Natural killer cell (primary cell): ENCODE measurements around the gene NOMO2. TPM values are rescaled to one million over a fixed set of nuclear protein-coding genes. Genes with fewer than 3 reads are reported as not detected.
A peak's percentile ranks its signal among the peaks of the same experiment; 100 is the strongest.
"Not testable (repeated sequence)": the region's sequence is repeated elsewhere in the genome, so short reads cannot be mapped to it uniquely, and the experiment has no call there.

ENCODE experiments used
- ATAC-seq, 3 donors: fragments of 150-1000 bp in 2 of 3; fragments of 200-7000 bp in 1 of 3; cut with Tn5 transposase; 1 replicate in 1 of 3; 2 replicates in 2 of 3; pipeline ENCODE4 v1.10.0; 2021; ENCODE audit warnings: mild to moderate bottlenecking in 2 of 3, moderate library complexity in 2 of 3
- DNase-seq, 2 donors: peaks; one replicate each; pipeline versions ENCODE4 v3.0.0 to v3.0.0-alpha.2; 2013 to 2021; ENCODE audit warnings: mixed read lengths in 1 of 2
- H3K27ac ChIP-seq: one replicate; pipeline ENCODE4 v1.5.1; 2013; ENCODE audit warnings: mild to moderate bottlenecking, low read length
- H3K27me3 ChIP-seq: one replicate; pipeline ENCODE4 v1.6.1; 2013; ENCODE audit warnings: low read length; ENCODE audit not compliant: control insufficient read depth, insufficient read depth
- H3K36me3 ChIP-seq: one replicate; pipeline ENCODE4 v1.6.1; 2013; ENCODE audit warnings: low read length; ENCODE audit not compliant: control insufficient read depth, insufficient read depth
- H3K4me1 ChIP-seq: one replicate; pipeline ENCODE4 v1.6.1; 2013; ENCODE audit warnings: low read length; ENCODE audit not compliant: control insufficient read depth, insufficient read depth
- H3K4me3 ChIP-seq: one replicate; pipeline ENCODE4 v1.5.1; 2013; ENCODE audit warnings: low read length
- H3K9me3 ChIP-seq: one replicate; pipeline ENCODE4 v1.6.1; 2013; ENCODE audit warnings: low read length; ENCODE audit not compliant: control insufficient read depth, insufficient read depth
- H3K27ac Mint-ChIP-seq, 2 donors: one replicate each; pipeline ENCODE4 v1.8.0; 2022; ENCODE audit warnings: mild to moderate bottlenecking in 2 of 2, mixed read lengths in 2 of 2, moderate library complexity in 1 of 2
- H3K27me3 Mint-ChIP-seq, 2 donors: one replicate each; pipeline ENCODE4 v1.8.0; 2022; ENCODE audit warnings: low read depth in 2 of 2, mixed read lengths in 2 of 2
- H3K36me3 Mint-ChIP-seq: one replicate; pipeline ENCODE4 v1.8.0; 2022; ENCODE audit warnings: mixed read lengths
- H3K4me1 Mint-ChIP-seq, 2 donors: one replicate each; pipeline ENCODE4 v1.8.0; 2022; ENCODE audit warnings: mixed read lengths in 2 of 2
- H3K4me3 Mint-ChIP-seq: one replicate; pipeline ENCODE4 v1.8.0; 2022; ENCODE audit warnings: mild to moderate bottlenecking, moderate library complexity, mixed read lengths
- H3K9me3 Mint-ChIP-seq, 2 donors: one replicate each; pipeline ENCODE4 v1.8.0; 2022; ENCODE audit warnings: mixed read lengths in 2 of 2
- WGBS: methylation state at CpG from one replicate; pipeline ENCODE4 v1.1.7; 2013; ENCODE audit warnings: missing lambda C conversion rate; ENCODE audit not compliant: insufficient coverage; 5-methylcytosine and 5-hydroxymethylcytosine counted together
- intact Hi-C: fragments of 100-400 bp; cut with micrococcal nuclease; formaldehyde crosslinking; loops from one replicate; pipeline ENCODE4 v1.14.2; 2022
- total RNA-seq, 4 donors: library from RNA; stranded (reverse); fragments of 120-200 nt in 1 of 4; gene quantifications; one replicate each; pipeline versions ENCODE4 v1.2.3 to v1.2.4, GENCODE V29; 2013 to 2022

Gene NOMO2
- total RNA-seq, 3 donors from 2014 or later (not counting 1 experiment from before 2014, with no cell fraction given): 67.7 to 105 (median 73.5) TPM

- H3K36me3 ChIP-seq, H3K27ac Mint-ChIP-seq, H3K4me3 ChIP-seq, H3K27me3 Mint-ChIP-seq, H3K9me3 Mint-ChIP-seq, H3K4me1 ChIP-seq, H3K4me1 Mint-ChIP-seq, ATAC-seq, H3K36me3 Mint-ChIP-seq, DNase-seq, H3K27ac ChIP-seq, H3K27me3 ChIP-seq, H3K4me3 Mint-ChIP-seq, intact Hi-C loops, H3K9me3 ChIP-seq: not testable (repeated sequence)
- WGBS: 67% methylated on average over 5 of the region's 5 CpGs
These were observed 33.0 kb upstream of the NOMO2 start for GRCh38 chr16:18594880-18595279.

GRCh38 chr16:18593904-18594303, 32.0 kb upstream of the NOMO2 start:
- H3K27ac ChIP-seq: not testable (repeated sequence)

GRCh38 chr16:18592982-18593381, 31.1 kb upstream of the NOMO2 start:
- WGBS: 81% methylated on average over 4 of the region's 5 CpGs
- H3K4me1 ChIP-seq, intact Hi-C loops, DNase-seq, H3K9me3 Mint-ChIP-seq, H3K36me3 Mint-ChIP-seq, H3K4me3 ChIP-seq, H3K4me1 Mint-ChIP-seq, H3K27ac ChIP-seq, H3K9me3 ChIP-seq, H3K27ac Mint-ChIP-seq, ATAC-seq, H3K4me3 Mint-ChIP-seq, H3K36me3 ChIP-seq, H3K27me3 Mint-ChIP-seq, H3K27me3 ChIP-seq: not testable (repeated sequence)

More at GRCh38 chr16:18593904-18594303, 32.0 kb upstream of the NOMO2 start:
- intact Hi-C loops, ATAC-seq, H3K27me3 Mint-ChIP-seq, H3K36me3 ChIP-seq, H3K4me3 Mint-ChIP-seq, H3K27me3 ChIP-seq, H3K36me3 Mint-ChIP-seq, H3K4me1 Mint-ChIP-seq, H3K27ac Mint-ChIP-seq, H3K9me3 ChIP-seq, H3K4me3 ChIP-seq, H3K4me1 ChIP-seq, H3K9me3 Mint-ChIP-seq, DNase-seq: not testable (repeated sequence)
- WGBS: 73% methylated on average over 4 of the region's 5 CpGs

GRCh38 chr16:18591908-18592307, 30.0 kb upstream of the NOMO2 start:
- intact Hi-C loops, H3K36me3 Mint-ChIP-seq, H3K9me3 ChIP-seq, H3K4me1 Mint-ChIP-seq, H3K27ac ChIP-seq, H3K27me3 ChIP-seq, H3K36me3 ChIP-seq, H3K4me1 ChIP-seq, H3K4me3 Mint-ChIP-seq, H3K27me3 Mint-ChIP-seq, H3K27ac Mint-ChIP-seq, H3K4me3 ChIP-seq, H3K9me3 Mint-ChIP-seq: not testable (repeated sequence)
- WGBS: 91% methylated on average over 4 of the region's 4 CpGs
- DNase-seq (peak in 1 of 2 donors; percentile 5), ATAC-seq (peak; percentile 50 to 61 (median 54))

GRCh38 chr16:18591441-18591840, 29.5 kb upstream of the NOMO2 start:
- intact Hi-C loops, H3K27ac ChIP-seq, H3K4me3 ChIP-seq, H3K4me1 ChIP-seq, H3K9me3 ChIP-seq, H3K9me3 Mint-ChIP-seq, H3K36me3 Mint-ChIP-seq, H3K36me3 ChIP-seq, H3K27me3 Mint-ChIP-seq, ATAC-seq, H3K4me1 Mint-ChIP-seq, DNase-seq, H3K27ac Mint-ChIP-seq, H3K27me3 ChIP-seq, H3K4me3 Mint-ChIP-seq: not testable (repeated sequence)

- 57% methylated on average over 1 of the region's 10 CpGs for WGBS
- H3K4me3 ChIP-seq, H3K9me3 ChIP-seq, H3K36me3 ChIP-seq, DNase-seq, intact Hi-C loops, H3K27me3 ChIP-seq, H3K9me3 Mint-ChIP-seq, H3K27ac ChIP-seq, H3K4me3 Mint-ChIP-seq, H3K4me1 ChIP-seq, ATAC-seq, H3K4me1 Mint-ChIP-seq, H3K27ac Mint-ChIP-seq, H3K36me3 Mint-ChIP-seq, H3K27me3 Mint-ChIP-seq: not testable (repeated sequence)
These were observed 27.9 kb upstream of the NOMO2 start for GRCh38 chr16:18589806-18590205.

GRCh38 chr16:18586560-18587540, 25.0 kb upstream of the NOMO2 start:
- H3K4me1 Mint-ChIP-seq, H3K27ac Mint-ChIP-seq, H3K9me3 Mint-ChIP-seq, intact Hi-C loops, H3K4me1 ChIP-seq, H3K36me3 Mint-ChIP-seq, DNase-seq, H3K27me3 Mint-ChIP-seq, H3K4me3 Mint-ChIP-seq, H3K36me3 ChIP-seq, H3K9me3 ChIP-seq, H3K27ac ChIP-seq, ATAC-seq, H3K27me3 ChIP-seq, H3K4me3 ChIP-seq: not testable (repeated sequence)
- WGBS: 100% methylated on average over 1 of the region's 5 CpGs

GRCh38 chr16:18585789-18586188, 23.9 kb upstream of the NOMO2 start:
- H3K27ac Mint-ChIP-seq, ATAC-seq, intact Hi-C loops, H3K4me3 ChIP-seq, H3K27me3 ChIP-seq, H3K27ac ChIP-seq, H3K4me1 ChIP-seq, H3K36me3 ChIP-seq, H3K27me3 Mint-ChIP-seq, DNase-seq, H3K9me3 Mint-ChIP-seq, H3K4me3 Mint-ChIP-seq, H3K4me1 Mint-ChIP-seq, H3K9me3 ChIP-seq, H3K36me3 Mint-ChIP-seq: not testable (repeated sequence)
- WGBS: 95% methylated on average over 9 of the region's 10 CpGs
